ENCODE results near the gene NIPSNAP2. TPM values are rescaled to one million over a fixed set of nuclear protein-coding genes. Genes with fewer than 3 reads are reported as not detected.
"Not testable (repeated sequence)": the region's sequence is repeated elsewhere in the genome, so short reads cannot be mapped to it uniquely, and the experiment has no call there.

Gene NIPSNAP2
- total RNA-seq, 4 donors from 2014 or later = 64.2 to 113 (median 97.3) TPM

DNA sequence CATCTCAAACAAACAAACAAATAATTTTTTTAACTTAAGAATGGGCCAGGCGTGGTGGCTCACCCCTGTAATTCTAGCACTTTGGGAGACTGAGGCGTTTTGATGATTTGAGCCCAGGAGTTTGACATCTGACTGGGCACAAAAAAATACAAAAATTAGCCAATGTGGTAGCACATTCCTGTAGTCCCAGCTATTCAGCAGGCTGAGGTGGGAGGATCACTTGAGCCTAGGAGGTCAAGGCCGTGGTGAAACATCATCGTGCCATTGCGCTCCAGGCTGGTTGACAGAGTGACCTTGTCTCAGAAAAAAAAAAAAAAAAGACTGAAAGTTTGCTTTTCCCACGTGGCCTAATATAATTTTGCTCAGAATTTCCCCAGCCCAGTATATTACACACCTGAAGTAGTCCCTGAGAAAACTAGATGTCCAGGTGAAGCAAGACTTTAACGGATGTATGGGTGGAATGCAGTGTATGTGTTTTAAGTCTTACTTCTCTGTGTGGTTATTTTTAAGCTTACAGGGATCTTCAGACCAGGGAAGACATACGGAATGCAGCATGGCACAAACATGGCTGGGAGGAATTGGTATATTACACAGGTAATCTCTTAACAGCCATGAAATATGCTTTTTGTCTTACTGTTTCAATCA is 32.6 kb downstream of the NIPSNAP2 start:
- H3K36me3 ChIP-seq = peaks cover 0 to 89% of the 10 kb centered on the region in 2 donors
- no peak overlapping the region for H3K4me3 ChIP-seq
- H3K27me3 ChIP-seq = no peaks in the 10 kb centered on the region
- TF ChIP-seq POLR2AphosphoS5 (IDR thresholded peaks at IDR 0.05) = no peak
- no peak for TF ChIP-seq EP300 (IDR thresholded peaks at IDR 0.05)
- no peak for TF ChIP-seq POLR2A (IDR thresholded peaks at IDR 0.05)
- TF ChIP-seq, protein P1, sequence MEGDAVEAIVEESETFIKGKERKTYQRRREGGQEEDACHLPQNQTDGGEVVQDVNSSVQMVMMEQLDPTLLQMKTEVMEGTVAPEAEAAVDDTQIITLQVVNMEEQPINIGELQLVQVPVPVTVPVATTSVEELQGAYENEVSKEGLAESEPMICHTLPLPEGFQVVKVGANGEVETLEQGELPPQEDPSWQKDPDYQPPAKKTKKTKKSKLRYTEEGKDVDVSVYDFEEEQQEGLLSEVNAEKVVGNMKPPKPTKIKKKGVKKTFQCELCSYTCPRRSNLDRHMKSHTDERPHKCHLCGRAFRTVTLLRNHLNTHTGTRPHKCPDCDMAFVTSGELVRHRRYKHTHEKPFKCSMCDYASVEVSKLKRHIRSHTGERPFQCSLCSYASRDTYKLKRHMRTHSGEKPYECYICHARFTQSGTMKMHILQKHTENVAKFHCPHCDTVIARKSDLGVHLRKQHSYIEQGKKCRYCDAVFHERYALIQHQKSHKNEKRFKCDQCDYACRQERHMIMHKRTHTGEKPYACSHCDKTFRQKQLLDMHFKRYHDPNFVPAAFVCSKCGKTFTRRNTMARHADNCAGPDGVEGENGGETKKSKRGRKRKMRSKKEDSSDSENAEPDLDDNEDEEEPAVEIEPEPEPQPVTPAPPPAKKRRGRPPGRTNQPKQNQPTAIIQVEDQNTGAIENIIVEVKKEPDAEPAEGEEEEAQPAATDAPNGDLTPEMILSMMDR (IDR thresholded peaks at IDR 0.05) = no peak
- ATAC-seq = no peak
- H3K4me1 ChIP-seq = no peaks in the 10 kb centered on the region
- H3K27ac ChIP-seq = no peak overlapping the region
- no peaks in the 10 kb centered on the region for H3K9me3 ChIP-seq
- WGBS, 2 donors (ENCODE audit: low coverage in 1 of 2) = 73 to 88% methylated on average over 4 to 5 of the region's 8 CpGs

DNA sequence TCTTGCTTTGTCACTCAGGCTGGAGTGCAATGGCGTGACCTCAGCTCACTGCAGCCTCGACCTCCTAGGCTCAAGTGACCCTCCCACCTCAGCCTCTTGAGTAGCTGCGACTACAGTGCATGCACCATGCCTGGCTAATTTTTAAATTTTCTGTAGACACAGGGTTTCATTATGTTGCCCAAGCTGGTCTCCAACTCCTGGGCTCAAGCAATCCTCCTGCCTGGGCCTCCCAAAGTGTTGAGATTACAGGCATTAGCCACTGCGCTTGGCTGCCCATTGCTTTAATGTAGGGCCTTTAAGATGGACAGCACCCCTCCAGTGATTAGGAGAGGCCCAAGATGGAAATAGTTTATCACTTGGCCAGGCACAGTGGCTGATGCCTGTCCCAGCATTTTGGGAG is 39.4 kb downstream of the NIPSNAP2 start:
- no peaks in the 10 kb centered on the region for H3K27me3 ChIP-seq
- WGBS, 2 donors (ENCODE audit: low coverage in 1 of 2) = 60 to 67% methylated on average over 1 to 3 of the region's 4 CpGs
- ATAC-seq = no peak
- peaks cover 0 to 8% (median 0%) of the 10 kb centered on the region in 3 donors for H3K4me1 ChIP-seq
- TF ChIP-seq POLR2AphosphoS5 (IDR thresholded peaks at IDR 0.05) = no peak
- TF ChIP-seq, protein P1 (IDR thresholded peaks at IDR 0.05) = no peak
- TF ChIP-seq EP300 (IDR thresholded peaks at IDR 0.05) = no peak
- TF ChIP-seq POLR2A (IDR thresholded peaks at IDR 0.05) = no peak
- no peak overlapping the region for H3K4me3 ChIP-seq
- no peak overlapping the region for H3K27ac ChIP-seq
- peaks cover 0 to 26% of the 10 kb centered on the region in 2 donors for H3K36me3 ChIP-seq
- H3K9me3 ChIP-seq = no peaks in the 10 kb centered on the region

DNA sequence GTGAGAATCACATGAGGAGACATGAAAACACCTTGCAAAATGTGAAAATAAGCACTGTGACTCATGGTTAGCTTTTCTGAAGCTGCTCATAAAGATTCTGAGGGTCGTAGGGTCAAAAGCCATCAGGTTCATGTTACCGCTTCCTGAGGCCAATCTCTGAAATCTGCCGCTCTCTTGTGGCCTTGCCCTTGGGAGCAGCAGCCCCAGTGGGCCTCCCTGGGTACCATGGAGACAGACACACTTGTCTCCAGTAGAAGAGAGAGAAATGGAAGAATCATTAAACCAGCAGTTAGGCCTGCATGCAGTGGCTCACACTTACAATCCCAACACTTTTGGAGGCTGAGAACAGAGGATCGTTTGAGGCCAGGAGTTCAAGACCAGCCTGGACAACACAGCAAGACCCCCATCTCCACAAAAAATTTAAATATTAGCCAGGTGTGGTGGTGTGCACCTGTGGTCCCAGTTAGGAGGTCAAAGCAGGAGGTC is 42.8 kb downstream of the NIPSNAP2 start:
- Histone ChIP-seq H3K4me1 (peaks cover 0 to 26% (median 7%) of the 10 kb centered on the region in 3 donors), H3K36me3 (peaks cover 0 to 8% of the 10 kb centered on the region in 2 donors), H3K27ac (no peak overlapping the region), H3K4me3 (no peak overlapping the region), H3K9me3 (no peaks in the 10 kb centered on the region), H3K27me3 (no peaks in the 10 kb centered on the region)
- WGBS, 2 donors (ENCODE audit: low coverage in 1 of 2) = 86 to 100% methylated on average over 1 to 2 of the region's 4 CpGs
- ATAC-seq = no peak
- TF ChIP-seq, protein P1 (IDR thresholded peaks at IDR 0.05) = no peak
- TF ChIP-seq EP300 (IDR thresholded peaks at IDR 0.05) = no peak

DNA sequence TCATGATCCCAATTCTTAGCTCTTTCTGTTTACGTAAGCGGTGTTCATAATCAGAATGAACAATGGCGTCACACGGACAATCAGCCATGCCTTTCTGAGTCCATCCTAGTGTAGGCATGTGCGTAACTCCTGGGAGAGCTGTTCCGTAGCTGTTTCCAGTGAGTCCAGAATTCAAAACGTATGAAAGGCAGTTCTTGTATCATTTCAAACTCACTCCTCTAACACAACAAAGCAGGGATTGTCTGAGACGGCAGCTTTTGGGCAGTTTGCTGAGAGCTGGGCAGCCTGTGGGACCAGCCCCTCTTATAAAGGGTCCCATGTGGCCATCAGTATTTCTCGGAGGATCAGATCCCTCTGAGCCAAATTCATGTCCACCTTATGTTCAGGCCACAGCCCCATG is 43.5 kb downstream of the NIPSNAP2 start:
- Histone ChIP-seq H3K4me1 (peaks cover 0 to 26% (median 7%) of the 10 kb centered on the region in 3 donors), H3K36me3 (peaks cover 0 to 7% of the 10 kb centered on the region in 2 donors), H3K27me3 (no peaks in the 10 kb centered on the region), H3K27ac (no peak overlapping the region), H3K9me3 (no peaks in the 10 kb centered on the region), H3K4me3 (no peak overlapping the region)
- TF ChIP-seq POLR2A (IDR thresholded peaks at IDR 0.05) (no peak), EP300 (IDR thresholded peaks at IDR 0.05) (no peak), POLR2AphosphoS5 (IDR thresholded peaks at IDR 0.05) (no peak)
- TF ChIP-seq, protein P1 (IDR thresholded peaks at IDR 0.05) = no peak
- no peak for ATAC-seq
- 85 to 93% methylated on average over 6 to 8 of the region's 9 CpGs for WGBS, 2 donors (ENCODE audit: low coverage in 1 of 2)

DNA sequence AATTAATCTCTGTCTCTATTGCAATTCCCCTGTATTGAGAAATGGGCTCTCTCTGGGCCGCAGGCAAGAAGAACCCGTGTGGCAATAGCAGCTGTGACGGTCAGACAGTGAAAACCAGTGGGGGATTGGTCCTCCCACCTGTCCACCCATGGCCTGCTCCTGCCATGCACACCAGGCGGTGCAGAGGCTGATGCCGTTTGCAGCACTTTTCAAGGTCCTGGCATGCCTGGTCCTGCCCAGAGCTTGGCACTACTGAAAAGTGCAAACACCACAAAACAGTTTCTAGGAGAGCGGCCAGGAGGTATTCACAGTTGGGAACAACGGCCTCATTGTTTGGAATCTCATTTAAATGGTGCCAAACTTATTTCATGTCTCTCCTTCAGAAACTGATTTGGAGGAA is 45.3 kb downstream of the NIPSNAP2 start:
- TF ChIP-seq POLR2A (IDR thresholded peaks at IDR 0.05) = no peak
- TF ChIP-seq POLR2AphosphoS5 (IDR thresholded peaks at IDR 0.05) = peak; percentile 26
- Histone ChIP-seq H3K4me3 (no peak overlapping the region), H3K36me3 (peaks cover 0 to 23% of the 10 kb centered on the region in 2 donors), H3K9me3 (no peaks in the 10 kb centered on the region), H3K27ac (peak overlapping the region in 3 of 4 donors; percentile 17 to 64 (median 53)), H3K27me3 (no peaks in the 10 kb centered on the region), H3K4me1 (peaks cover 0 to 24% (median 7%) of the 10 kb centered on the region in 3 donors)
- WGBS, 2 donors (ENCODE audit: low coverage in 1 of 2) = 32 to 46% methylated on average over 2 to 7 of the region's 7 CpGs
- peak; percentile 79 for ATAC-seq

DNA sequence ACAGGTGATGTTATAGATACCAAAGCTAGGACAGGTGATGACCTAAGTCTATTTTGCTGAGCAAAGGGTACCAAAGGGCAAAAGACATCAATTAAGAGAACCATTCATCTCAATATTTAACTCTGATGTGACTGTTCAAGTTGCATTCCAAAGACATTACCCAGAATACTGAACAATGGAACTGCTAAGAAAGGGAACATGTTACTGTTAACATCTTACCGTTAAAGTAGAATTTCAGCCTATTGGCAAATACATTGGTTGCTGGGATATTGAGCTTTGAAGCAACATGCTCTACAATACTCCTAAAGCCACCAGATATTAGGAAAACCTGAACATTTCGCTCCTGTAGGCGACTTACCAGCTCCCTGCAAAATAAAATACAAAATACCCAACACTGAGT is 52.6 kb downstream of the NIPSNAP2 start:
- 93% methylated on average over 3 of the region's 3 CpGs for WGBS, 2 donors (ENCODE audit: low coverage in 1 of 2)
- not testable (repeated sequence) for ATAC-seq, H3K27me3 ChIP-seq, H3K9me3 ChIP-seq, H3K4me3 ChIP-seq, H3K27ac ChIP-seq, H3K4me1 ChIP-seq
- peaks cover 0 to 64% of the 10 kb centered on the region in 2 donors for H3K36me3 ChIP-seq

All from gastroesophageal sphincter (tissue), 4 donors.